HL-60 (cell line): ENCODE data around the gene MTMR3.

Source experiments
- CTCF ChIP-seq: IDR thresholded peaks from one replicate; pipeline ENCODE4 v1.5.1; 2011; ENCODE audit warnings: low read length, control low read depth, inconsistent platforms; ENCODE audit not compliant: insufficient read depth
- GABPA ChIP-seq: IDR thresholded peaks from 2 replicates; pipeline ENCODE4 v1.6.1; 2012; ENCODE audit warnings: low read depth
- POLR2AphosphoS5 ChIP-seq: IDR thresholded peaks from 2 replicates; pipeline ENCODE4 v1.6.1; 2012; ENCODE audit warnings: low read depth
- TF ChIP-seq, protein P1 (sequence below): IDR thresholded peaks from 2 replicates; pipeline ENCODE4 v1.6.1; 2012; ENCODE audit warnings: low read depth; ENCODE audit not compliant: insufficient replicate concordance

GRCh38 chr22:29901354-29901753, 18.4 kb downstream of the MTMR3 start:
- no peak for TF ChIP-seq CTCF
- TF ChIP-seq, protein P1, sequence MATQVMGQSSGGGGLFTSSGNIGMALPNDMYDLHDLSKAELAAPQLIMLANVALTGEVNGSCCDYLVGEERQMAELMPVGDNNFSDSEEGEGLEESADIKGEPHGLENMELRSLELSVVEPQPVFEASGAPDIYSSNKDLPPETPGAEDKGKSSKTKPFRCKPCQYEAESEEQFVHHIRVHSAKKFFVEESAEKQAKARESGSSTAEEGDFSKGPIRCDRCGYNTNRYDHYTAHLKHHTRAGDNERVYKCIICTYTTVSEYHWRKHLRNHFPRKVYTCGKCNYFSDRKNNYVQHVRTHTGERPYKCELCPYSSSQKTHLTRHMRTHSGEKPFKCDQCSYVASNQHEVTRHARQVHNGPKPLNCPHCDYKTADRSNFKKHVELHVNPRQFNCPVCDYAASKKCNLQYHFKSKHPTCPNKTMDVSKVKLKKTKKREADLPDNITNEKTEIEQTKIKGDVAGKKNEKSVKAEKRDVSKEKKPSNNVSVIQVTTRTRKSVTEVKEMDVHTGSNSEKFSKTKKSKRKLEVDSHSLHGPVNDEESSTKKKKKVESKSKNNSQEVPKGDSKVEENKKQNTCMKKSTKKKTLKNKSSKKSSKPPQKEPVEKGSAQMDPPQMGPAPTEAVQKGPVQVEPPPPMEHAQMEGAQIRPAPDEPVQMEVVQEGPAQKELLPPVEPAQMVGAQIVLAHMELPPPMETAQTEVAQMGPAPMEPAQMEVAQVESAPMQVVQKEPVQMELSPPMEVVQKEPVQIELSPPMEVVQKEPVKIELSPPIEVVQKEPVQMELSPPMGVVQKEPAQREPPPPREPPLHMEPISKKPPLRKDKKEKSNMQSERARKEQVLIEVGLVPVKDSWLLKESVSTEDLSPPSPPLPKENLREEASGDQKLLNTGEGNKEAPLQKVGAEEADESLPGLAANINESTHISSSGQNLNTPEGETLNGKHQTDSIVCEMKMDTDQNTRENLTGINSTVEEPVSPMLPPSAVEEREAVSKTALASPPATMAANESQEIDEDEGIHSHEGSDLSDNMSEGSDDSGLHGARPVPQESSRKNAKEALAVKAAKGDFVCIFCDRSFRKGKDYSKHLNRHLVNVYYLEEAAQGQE, result no peak
- no peak for TF ChIP-seq GABPA
- TF ChIP-seq POLR2AphosphoS5, result no peak
